ENCODE measurements around the gene ARHGAP26. TPM values are rescaled to one million over a fixed set of nuclear protein-coding genes. Genes with fewer than 3 reads are reported as not detected.

ARHGAP26 gene
- total RNA-seq, 1 donor from 2014 or later = 34.9 TPM

DNA sequence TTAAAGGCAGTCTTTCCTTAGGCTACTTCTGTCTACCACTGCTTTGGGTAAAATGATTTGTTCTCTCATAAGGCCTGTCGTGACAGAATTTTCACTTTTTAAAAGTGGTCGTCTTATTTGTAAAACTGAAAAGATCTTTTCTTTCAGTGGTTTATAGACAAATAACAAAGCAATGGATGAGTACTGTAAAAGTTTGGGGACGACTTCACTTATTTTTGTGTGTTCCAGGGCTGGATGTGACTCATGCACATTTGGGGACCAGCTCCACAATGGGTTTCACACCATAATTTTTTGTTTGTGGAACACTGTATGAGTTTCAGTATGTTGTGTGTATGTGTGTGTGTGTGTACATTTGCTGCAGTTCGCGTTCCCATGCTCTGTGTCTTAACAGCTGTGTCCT, 53.6 kb downstream of the ARHGAP26 start:
- DNase-seq (no peak), ATAC-seq (no peak)
- intact Hi-C loops (cut with micrococcal nuclease) = no loop called here

DNA sequence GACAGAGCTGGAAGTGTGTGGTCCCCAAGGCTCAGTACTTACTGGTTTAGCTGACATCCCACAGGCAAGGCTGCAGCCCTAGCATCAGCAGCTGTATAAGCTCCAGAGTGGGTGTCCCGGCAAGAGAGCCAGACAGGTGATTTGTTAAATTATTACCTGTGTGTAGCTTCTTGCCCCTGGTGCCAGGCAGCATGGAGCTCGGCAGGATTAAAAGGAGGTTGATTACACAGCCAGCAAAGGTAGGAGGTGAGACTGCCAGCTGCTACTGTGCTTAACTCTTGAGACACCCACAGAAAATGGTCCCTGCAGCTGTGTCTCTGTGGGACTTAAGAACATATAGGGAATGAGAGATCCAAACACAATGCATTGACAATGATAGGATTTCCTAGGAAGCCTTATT, 54.2 kb downstream of the ARHGAP26 start:
- DNase-seq (no peak), ATAC-seq (no peak)
- intact Hi-C loops (cut with micrococcal nuclease) = no loop called here

DNA sequence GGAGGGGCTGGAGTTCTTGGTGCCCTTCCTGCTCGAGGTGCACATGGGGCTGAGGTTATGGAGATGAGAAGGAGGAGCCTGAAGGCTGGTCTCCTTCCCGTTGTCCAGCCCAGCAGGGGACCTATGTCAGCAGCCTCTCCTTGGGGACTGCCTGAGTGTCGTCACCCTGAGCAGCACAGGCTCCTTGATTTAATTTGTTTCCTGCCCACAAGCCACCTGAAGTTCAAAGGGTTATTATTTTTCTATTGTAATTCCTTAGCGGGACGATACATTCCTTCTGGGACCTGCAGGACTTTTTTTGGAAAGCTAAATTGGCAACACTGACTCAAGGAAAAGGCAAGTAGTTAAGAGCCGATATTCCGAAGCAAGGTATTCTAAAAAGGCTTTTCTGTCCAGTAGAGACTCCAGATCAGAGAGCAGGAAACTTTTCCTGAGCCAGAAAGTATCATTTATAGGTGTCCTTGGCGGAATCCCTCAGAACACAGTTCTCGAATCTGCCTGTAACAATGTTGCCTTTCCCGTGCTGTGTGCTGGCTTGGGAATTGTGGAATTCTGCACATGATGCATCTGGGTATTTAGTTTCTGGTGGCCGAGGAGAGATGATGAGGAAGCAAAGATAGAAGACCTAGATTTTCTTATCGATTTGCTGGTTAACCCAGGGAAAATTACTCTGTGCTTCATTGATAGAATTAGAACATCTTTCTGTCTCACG, 55.4 kb downstream of the ARHGAP26 start:
- intact Hi-C loops (cut with micrococcal nuclease) = no loop called here
- DNase-seq = peak; percentile 47
- peak; percentile 54 for ATAC-seq

DNA sequence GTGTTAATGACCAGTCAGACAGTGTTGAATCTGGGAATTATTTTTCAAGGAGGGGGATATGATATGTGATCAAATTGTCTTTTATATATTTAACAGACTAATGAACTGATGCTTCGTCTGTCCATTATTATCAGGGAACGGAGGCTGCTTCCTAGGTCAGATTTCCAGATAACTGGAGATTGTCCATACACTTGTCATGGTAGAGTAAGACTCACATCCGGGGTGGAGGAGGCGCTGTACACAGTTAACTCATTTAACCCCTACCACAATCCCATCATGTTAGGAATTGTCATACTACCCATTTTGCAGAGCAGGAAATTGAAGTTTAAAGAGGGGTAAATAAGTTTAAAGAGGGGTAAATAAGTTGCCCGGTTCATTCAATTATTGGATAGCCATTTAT, 55.9 kb downstream of the ARHGAP26 start:
- intact Hi-C loops (cut with micrococcal nuclease) = no loop called here
- no peak for ATAC-seq

DNA sequence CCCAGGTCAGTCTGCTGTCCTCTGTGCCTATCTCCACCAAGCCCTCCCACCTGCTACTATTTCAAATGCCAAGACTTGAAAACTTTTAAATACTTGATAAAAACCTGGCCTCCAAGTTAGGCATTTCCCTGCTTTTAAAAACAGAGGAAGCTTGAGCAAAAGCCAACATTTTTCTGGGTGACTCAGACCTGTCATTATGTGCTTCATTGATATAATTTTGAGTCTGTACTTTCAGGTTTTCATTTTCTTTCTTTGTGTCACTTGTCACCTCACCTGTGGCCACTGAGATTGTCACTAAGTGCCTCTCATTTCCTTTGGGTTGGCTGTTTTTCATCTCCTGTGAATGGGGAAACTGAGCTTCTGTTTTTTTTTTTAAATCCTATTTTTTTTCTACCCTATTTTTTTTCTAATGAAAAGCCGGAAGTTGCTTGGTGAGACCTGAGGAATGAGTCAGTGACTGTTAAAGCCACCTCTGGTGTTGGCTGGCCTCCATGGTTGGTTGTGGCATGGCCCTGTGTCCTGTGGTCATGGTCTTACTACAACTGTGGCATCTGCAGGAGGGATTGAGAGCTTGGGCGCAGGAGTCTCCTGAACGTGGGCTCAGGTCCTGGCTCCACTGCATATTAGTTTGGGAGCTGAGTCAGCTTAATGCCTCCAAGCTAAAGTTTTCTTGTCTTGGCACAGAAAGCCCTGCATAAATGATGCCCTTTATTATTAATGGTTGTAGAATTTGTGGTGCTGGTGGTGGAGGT, 56.7 kb downstream of the ARHGAP26 start:
- intact Hi-C loops (cut with micrococcal nuclease) = no loop called here
- DNase-seq = peak; percentile 42
- ATAC-seq = no peak

More for the DNA sequence above, 55.9 kb downstream of the ARHGAP26 start:
- no peak for DNase-seq

DNA sequence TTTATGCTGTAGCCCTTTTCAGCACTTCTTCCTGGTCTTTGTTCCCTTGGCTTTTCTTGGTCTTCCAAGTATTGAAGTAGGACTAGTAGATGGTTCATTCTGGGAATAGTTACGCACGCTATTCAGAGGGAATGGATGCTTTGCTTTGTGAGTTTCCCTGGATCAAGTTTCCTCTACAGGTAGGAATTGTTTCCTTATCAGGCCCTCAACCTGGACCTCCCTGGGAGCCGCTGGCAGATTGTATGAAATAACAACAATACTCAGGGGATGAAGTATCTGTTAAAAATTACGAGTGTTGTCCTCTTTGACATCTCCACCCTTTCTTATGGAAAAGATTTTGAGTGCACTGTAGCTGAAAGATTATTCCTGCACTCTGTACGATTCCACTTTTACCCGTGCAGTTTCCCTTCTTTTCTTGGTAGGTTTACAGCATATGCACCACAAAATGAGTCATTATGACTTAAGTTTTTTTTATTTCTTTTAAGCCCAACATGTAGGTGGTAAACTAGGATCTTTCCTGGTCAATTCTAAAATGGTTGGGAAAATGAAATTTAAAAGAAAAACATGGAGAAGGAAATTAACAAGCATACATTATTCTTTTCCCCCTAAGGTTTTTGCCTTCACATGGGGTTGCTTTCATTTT, 57.9 kb downstream of the ARHGAP26 start:
- DNase-seq (no peak), ATAC-seq (no peak)
- intact Hi-C loops (cut with micrococcal nuclease) = no loop called here

DNA sequence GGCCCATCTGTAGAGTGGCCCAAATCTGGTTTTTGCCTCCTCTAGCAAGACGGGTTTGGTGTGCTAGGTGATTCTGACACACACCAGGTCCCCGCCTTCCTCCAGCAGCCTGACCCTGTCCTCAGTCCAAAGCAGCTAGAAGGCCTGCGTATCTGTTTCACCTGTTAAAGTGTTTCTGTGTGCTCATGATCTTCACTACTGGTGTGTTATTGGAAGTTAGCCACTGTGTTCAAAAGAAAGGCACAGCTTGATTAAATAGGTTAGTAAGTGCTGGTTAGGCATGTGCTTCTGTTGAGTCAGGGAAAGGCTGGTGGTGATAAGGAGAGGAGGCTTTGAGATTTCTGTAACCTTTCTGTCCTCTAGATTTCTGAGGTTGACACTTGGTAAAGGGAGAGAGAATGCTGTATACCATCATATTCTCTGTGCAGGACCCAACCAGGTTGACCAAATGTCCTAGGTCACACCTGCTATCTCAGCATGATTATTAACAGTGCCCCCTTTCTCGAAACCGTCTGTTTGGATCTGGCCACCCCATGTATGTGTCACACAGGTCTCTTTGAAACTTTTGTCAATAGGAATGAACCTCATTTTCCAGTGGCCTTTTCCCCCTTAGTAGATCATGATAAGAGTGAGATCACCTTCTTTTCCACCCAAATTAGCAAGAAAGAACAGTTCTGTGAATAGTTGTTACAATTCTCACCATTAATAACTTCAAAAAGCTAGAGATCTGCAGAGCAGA, 58.8 kb downstream of the ARHGAP26 start:
- ATAC-seq (peak; percentile 78), DNase-seq (peak; percentile 60)
- intact Hi-C loops (cut with micrococcal nuclease) = no loop called here

DNA sequence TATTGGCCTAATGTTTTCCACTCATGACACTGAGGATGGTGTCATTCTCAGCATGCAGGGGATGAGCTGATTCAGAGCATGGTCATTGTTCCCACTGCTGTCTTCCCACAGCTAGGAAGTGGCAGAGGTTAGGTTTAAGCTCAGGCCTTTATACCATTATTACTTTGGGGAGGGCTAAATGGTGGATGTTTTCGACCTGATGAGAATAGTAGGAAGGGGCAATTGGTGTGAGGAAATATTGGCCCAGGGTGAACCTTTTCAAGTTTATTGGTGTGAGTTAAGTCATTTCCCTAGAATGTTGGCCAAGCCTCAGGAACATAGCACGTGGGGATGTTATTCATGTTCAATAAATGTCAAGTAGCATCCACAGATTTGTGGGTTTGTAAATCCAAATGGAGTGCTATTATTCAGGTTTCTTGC, 59.6 kb downstream of the ARHGAP26 start:
- peak; percentile 13 for ATAC-seq

DNA sequence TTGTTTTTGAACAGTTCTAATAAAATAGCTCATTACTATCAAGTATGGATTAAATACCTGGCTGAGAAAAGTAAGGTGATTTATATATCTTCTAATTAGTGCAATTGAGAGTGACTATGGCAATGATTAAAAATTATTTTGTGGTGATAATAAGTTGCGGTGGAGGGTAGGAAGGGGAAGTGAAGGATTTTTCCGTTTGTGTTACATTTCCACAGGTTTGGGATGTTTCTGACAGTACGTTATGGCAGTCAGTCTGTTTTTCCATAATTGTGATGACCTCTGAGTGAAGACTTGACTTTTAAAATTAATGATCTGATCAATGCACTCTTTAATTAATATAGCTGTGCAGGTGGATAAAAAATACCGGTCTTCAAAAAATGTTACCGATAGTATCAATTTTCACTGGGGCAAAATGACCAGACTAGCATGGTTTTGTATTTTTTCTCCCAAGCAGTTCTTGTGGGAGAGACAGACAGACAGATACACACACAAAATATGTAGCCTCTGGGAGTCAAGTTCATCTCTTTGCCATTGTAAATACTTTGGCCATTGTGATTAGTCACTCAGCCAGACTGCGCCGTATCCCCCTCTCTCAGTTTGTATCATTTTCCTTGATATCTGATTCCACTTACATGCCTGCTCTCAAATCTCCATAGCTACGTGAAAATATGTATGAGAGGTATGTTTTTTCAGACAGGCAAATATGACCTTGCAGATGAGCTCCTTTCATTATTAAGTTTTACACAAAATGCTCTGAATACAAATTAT, 60.2 kb downstream of the ARHGAP26 start:
- ATAC-seq (no peak), DNase-seq (no peak)
- intact Hi-C loops (cut with micrococcal nuclease) = no loop called here

More for the DNA sequence above, 59.6 kb downstream of the ARHGAP26 start:
- intact Hi-C loops (cut with micrococcal nuclease) = no loop called here
- DNase-seq = no peak

DNA sequence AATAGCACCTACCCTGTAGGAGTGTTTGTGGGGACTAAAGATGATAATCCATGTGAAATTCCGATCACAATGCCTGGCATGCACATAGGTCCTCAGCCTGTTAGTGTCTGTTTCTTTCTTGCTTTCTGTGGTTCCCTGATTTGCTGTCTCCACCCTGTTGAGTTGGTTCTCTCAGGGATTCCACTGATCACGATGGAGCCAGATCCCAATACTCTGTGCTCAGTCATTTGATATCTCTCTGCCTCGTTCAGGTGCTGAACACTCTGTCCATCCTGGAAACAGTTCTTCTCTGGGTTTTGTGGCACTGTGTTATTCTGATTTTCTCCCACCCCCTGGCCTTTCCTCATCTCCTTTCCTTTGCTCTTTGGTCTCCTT, 60.8 kb downstream of the ARHGAP26 start:
- DNase-seq = no peak
- no peak for ATAC-seq
- intact Hi-C loops (cut with micrococcal nuclease) = no loop called here

DNA sequence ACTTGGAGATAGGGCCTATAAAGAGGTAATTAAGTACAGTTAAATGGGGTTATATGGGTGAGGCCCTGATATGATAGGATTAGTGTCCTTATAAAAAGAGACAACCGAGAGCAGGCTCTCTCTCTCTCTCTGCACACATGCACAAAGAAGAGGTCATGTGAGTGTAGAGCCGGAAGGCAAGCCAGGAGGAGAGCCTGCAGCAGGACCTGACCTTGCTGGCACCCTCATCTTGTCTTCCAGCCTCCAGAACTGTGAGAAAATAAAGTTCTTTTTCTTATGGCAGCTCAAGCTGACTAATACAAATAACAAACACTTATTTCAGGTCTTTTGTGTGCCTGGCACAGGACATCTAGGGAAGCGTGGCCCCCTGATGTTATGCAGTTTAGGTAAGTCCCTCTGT, 62.1 kb downstream of the ARHGAP26 start:
- DNase-seq (no peak), ATAC-seq (peak; percentile 9)
- intact Hi-C loops (cut with micrococcal nuclease) = no loop called here

DNA sequence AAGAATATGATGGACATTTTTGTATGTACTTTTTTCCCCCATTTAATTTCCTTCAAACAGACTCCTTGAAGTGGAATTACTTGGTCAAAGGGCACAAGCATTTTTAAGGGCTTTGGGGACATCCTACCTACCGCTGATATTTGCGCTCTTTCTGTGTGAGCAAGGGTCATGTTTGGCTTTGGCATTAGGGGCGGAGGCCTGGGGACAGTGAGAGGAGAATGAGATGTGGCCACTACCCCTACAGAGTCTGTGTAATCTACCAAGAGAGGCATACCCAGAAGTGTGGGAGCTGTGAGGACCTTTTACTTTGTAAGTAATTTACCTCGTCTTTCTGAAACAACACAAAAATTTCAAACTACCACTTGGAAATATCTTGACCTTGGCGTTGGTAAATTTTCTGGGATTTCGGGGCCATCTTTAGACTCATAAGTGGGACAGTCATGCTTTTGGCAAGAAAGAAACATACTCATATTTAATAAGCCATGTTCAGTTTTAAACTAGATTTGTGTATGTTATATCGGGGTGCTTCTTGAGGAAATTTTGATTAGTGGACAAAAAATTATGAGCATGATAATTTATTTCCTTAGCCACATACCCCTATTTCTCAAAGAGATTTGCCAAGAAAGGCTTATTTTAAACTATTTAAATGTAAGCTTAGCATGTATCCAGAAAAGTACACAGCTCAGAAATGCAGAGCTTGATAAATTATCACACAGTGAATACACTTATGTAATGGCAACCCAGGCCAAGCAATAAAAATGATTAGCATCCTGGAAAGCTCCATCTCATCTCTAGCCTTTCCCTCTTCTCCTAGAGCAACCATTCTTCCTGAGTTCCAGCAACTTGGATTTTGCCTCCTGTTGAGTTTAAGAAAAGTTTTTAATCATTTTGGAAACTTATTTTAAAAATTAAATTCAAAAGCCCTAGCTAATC, 63.6 kb downstream of the ARHGAP26 start:
- no peak for ATAC-seq
- intact Hi-C loops (cut with micrococcal nuclease) = no loop called here
- DNase-seq = no peak

DNA sequence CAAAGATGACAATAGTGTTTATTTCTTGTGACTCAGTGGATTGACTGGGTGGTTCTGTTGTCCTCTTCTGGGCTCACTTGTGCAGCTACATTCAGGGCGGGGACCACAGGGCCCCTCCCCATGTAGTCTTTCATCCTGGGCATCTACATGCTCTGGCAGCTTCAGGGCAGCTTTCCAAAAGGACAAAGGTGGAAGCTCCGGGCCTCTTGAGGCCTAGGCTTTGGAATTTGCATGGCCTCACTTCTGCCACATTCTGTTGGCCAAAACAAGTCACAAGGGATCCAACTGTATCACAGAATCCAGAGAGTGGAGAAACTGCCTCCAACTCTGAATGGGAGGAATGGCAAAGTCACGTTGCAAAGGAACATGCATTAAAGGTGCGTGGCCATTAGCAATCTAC, 64.3 kb downstream of the ARHGAP26 start:
- intact Hi-C loops (cut with micrococcal nuclease) = no loop called here
- no peak for ATAC-seq
- DNase-seq = no peak

DNA sequence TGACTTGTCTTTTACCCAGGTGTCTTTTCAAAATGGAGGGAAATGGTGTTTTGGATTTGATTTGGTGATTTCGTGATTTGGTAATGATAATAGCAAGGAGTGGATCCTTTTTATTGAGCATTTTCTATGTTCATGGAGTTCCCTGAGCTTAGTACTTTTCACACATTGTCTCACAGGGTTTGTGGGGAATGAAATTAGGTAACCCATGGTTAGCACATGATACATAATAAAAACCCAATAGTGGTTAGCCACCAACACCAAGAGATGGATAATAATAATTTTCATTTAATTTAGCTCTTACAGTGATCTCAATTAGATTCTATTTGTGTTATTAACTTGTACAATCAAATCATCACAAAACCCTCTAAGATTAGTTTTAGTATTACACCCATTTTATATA, 65.4 kb downstream of the ARHGAP26 start:
- ATAC-seq (no peak), DNase-seq (no peak)
- intact Hi-C loops (cut with micrococcal nuclease) = no loop called here

DNA sequence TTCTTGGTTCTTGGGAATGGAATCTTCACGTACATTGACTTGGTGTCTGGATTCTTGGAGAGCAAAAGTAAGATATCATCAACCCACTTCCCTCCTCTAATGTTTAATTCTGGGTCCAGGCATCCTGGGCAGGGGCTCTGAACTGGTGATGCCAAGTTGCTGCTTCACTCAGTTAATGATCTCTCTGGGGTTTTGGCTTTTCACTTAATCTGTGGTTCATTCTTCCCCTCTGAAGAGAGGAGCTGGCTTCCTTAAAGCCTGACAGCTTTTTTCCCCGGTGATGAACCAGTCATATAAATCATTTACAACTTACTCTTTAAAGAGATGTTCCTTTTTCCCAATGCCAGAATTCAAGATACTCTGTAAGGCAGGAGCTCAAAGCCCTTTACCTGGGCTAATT, 65.9 kb downstream of the ARHGAP26 start:
- intact Hi-C loops (cut with micrococcal nuclease) = no loop called here
- ATAC-seq (no peak), DNase-seq (no peak)

DNA sequence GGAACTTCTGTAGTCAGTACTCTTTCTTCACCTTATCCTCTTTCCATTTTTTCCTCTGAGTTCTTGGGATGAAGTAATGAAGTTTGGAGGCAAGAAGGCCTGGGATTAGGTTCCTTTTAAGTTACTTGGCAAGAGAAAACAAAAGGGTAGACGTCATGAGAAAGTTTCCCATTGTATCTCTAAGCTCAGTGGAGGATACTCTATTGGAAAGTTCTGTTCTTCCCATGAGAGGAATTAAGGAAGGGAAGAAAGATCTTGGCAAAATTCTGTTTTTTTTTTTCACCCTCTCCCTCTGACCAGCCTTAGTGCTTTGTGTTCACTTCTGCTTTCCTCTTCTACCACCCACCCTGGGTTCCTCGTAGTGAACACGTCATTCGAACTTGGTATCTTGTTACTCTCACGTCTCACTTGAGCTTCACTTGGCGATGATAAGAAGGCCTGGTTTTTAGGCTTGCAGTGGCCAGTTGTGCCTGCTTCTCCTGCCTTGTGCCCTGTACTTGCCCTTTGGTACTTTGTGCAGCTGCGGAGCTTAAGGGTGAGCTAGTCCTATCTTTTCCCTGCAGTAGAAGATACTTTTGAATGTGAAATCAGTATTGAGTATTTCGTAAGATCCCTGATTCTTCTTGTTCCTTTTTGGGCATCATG, 67.0 kb downstream of the ARHGAP26 start:
- DNase-seq = no peak
- peak; percentile 23 for ATAC-seq
- intact Hi-C loops (cut with micrococcal nuclease) = no loop called here

DNA sequence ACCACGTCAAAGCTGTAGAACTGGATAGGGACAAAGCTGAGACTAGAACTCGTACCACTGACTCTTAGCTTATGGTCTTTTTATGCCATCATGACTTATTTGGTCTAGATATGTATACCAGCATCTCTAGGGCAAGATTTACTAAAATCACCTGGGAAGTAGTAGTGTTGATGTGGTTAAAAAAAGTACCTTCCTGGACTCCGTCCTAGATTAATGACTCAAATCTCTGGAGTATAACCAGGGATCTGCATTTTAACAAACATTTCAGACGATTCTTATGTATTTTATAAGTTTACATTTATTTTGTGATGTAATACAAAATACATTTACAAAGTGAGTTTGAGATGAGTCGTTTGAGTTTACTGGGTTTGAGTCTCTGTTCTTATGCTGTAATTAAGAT, 68.7 kb downstream of the ARHGAP26 start:
- DNase-seq = no peak
- intact Hi-C loops (cut with micrococcal nuclease) = no loop called here
- ATAC-seq = no peak

All from left ventricle myocardium superior (tissue), 1 donor.